SU-DHL-6 (cell line): ENCODE data around the gene RCAN1.

ENCODE experiments used
- EZH2phosphoT487 ChIP-seq: fragments of 200-600 bp; sonication (generic), shearing (Covaris generic); conservative IDR thresholded peaks from 2 replicates; pipeline ENCODE4 v1.6.1; 2018; ENCODE audit warnings: mild to moderate bottlenecking, antibody characterized with exemption, low read length, moderate library complexity, mixed read lengths
- TF ChIP-seq, protein P1 (sequence below): fragments of 200-600 bp; sonication (generic); IDR thresholded peaks from one replicate; pipeline ENCODE4 v1.5.1; 2017; ENCODE audit warnings: antibody characterized with exemption, mild to moderate bottlenecking, low read length, moderate library complexity; ENCODE audit not compliant: insufficient read depth, poor library complexity, severe bottlenecking

DNA sequence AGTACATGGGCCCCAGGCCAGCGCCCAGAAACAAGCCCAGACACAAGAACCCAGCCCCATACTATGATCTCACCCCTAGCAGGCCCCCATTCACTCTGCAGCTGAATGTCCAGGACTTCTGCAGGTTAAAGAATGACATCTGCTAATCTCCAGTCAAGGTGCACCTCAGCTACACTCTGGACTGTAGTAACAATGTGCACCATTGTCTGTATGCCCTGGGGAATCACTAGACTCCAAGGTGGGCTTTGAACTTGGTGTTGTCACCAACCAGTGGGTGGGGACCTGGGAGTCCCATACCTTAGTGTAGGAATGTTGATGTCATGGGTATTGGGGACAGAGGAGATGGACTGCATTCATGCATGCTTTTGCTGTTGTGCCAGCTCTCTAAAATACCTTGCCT lies 113.2 kb downstream of the RCAN1 start:
- TF ChIP-seq, protein P1, sequence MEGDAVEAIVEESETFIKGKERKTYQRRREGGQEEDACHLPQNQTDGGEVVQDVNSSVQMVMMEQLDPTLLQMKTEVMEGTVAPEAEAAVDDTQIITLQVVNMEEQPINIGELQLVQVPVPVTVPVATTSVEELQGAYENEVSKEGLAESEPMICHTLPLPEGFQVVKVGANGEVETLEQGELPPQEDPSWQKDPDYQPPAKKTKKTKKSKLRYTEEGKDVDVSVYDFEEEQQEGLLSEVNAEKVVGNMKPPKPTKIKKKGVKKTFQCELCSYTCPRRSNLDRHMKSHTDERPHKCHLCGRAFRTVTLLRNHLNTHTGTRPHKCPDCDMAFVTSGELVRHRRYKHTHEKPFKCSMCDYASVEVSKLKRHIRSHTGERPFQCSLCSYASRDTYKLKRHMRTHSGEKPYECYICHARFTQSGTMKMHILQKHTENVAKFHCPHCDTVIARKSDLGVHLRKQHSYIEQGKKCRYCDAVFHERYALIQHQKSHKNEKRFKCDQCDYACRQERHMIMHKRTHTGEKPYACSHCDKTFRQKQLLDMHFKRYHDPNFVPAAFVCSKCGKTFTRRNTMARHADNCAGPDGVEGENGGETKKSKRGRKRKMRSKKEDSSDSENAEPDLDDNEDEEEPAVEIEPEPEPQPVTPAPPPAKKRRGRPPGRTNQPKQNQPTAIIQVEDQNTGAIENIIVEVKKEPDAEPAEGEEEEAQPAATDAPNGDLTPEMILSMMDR, result no peak
- TF ChIP-seq EZH2phosphoT487, result no peak
